Bronchial epithelial cell (primary cell): Measurements from ENCODE around the gene PIH1D1. TPM values are rescaled to one million over a fixed set of nuclear protein-coding genes. Genes with fewer than 3 reads are reported as not detected.
A peak's percentile ranks its signal among the peaks of the same experiment; 100 is the strongest.

Experiments
- DNase-seq: peaks from one replicate; pipeline ENCODE4 v3.0.0-alpha.2; 2010; ENCODE audit warnings: low read depth
- FAIRE-seq: peaks from 2 replicates; lab custom pipeline; 2011; peaks lifted over from hg19 to GRCh38; lab: Jason Lieb, UNC
- H3K27me3 ChIP-seq: 2 replicates; pipeline ENCODE4 v1.5.1; 2011; ENCODE audit warnings: low read length; ENCODE audit not compliant: control insufficient read depth, insufficient read depth
- H3K36me3 ChIP-seq: 2 replicates; pipeline ENCODE4 v1.5.1; 2011; ENCODE audit warnings: low read length; ENCODE audit not compliant: control insufficient read depth, insufficient read depth
- H3K4me3 ChIP-seq: 2 replicates; pipeline ENCODE4 v1.5.1; 2011; ENCODE audit warnings: mild to moderate bottlenecking, low read depth, low read length, control low read depth
- CTCF ChIP-seq: IDR thresholded peaks from 2 replicates; pipeline ENCODE4 v1.5.1; 2011; ENCODE audit warnings: mild to moderate bottlenecking, moderate library complexity, low read length, control low read depth, inconsistent platforms; ENCODE audit not compliant: insufficient read depth, severe bottlenecking
- total RNA-seq: library from RNA; depleted of rRNA; stranded (reverse); fragments of >200 nt; gene quantifications from 2 replicates; pipeline ENCODE4 v1.2.1, GENCODE V29; 2014

PIH1D1 gene
- total RNA-seq, 1 donor from 2014 or later = 115 TPM

GRCh38 chr19:49496574-49497008 lies 45.0 kb upstream of the PIH1D1 start:
- FAIRE-seq = no peak
- H3K36me3 ChIP-seq = peaks cover 25% of the 10 kb centered on the region

GRCh38 chr19:49492573-49493405 lies 41.2 kb upstream of the PIH1D1 start:
- FAIRE-seq (no peak), DNase-seq (peak; percentile 59)
- H3K36me3 ChIP-seq = peaks cover 34% of the 10 kb centered on the region
- H3K4me3 ChIP-seq = no peak overlapping the region
- H3K27me3 ChIP-seq = no peaks in the 10 kb centered on the region
- TF ChIP-seq CTCF = no peak

More at GRCh38 chr19:49496574-49497008, 45.0 kb upstream of the PIH1D1 start:
- peak overlapping the region; percentile 78 for H3K4me3 ChIP-seq
- no peaks in the 10 kb centered on the region for H3K27me3 ChIP-seq
- DNase-seq = no peak
- no peak for TF ChIP-seq CTCF

GRCh38 chr19:49491804-49492572 lies 40.4 kb upstream of the PIH1D1 start:
- FAIRE-seq (no peak), DNase-seq (no peak)
- no peak for TF ChIP-seq CTCF
- Histone ChIP-seq H3K27me3 (no peaks in the 10 kb centered on the region), H3K4me3 (no peak overlapping the region), H3K36me3 (peaks cover 29% of the 10 kb centered on the region)

GRCh38 chr19:49491030-49491803 lies 39.6 kb upstream of the PIH1D1 start:
- DNase-seq (no peak), FAIRE-seq (no peak)
- H3K36me3 ChIP-seq = peaks cover 29% of the 10 kb centered on the region
- TF ChIP-seq CTCF = no peak
- no peaks in the 10 kb centered on the region for H3K27me3 ChIP-seq
- H3K4me3 ChIP-seq = no peak overlapping the region

- peaks cover 29% of the 10 kb centered on the region for H3K36me3 ChIP-seq
- FAIRE-seq = no peak
- DNase-seq = no peak
- TF ChIP-seq CTCF = no peak
- H3K27me3 ChIP-seq = no peaks in the 10 kb centered on the region
- H3K4me3 ChIP-seq = no peak overlapping the region
These were observed 38.8 kb upstream of the PIH1D1 start for GRCh38 chr19:49490287-49491029.
